KMS-11 (cell line): ENCODE results near the gene FAM117A.

ENCODE experiments used
- H2AFZ ChIP-seq: fragments of 200-600 bp; sonication (generic); 2 replicates; pipeline ENCODE4 v1.6.1; 2016; ENCODE audit warnings: antibody characterized with exemption, mixed run types, low read depth
- H3K27ac ChIP-seq: fragments of 200-600 bp; sonication (generic); 2 replicates; pipeline ENCODE4 v1.6.1; 2016; ENCODE audit warnings: mild to moderate bottlenecking, mixed run types
- H3K27me3 ChIP-seq: fragments of 200-600 bp; sonication (generic); 2 replicates; pipeline ENCODE4 v1.6.1; 2017; ENCODE audit warnings: mild to moderate bottlenecking, low read depth, mixed run types, moderate library complexity; ENCODE audit not compliant: insufficient read depth
- H3K36me3 ChIP-seq: fragments of 200-600 bp; sonication (generic); 2 replicates; pipeline ENCODE4 v1.6.1; 2017; ENCODE audit warnings: mild to moderate bottlenecking, mixed run types; ENCODE audit not compliant: insufficient read depth
- H3K4me1 ChIP-seq: fragments of 200-600 bp; sonication (generic); 2 replicates; pipeline ENCODE4 v1.6.1; 2016; ENCODE audit warnings: mild to moderate bottlenecking, low read depth, mixed run types; ENCODE audit not compliant: poor library complexity, severe bottlenecking
- H3K4me2 ChIP-seq: fragments of 200-600 bp; sonication (generic); 2 replicates; pipeline ENCODE4 v1.7.0; 2016; ENCODE audit warnings: mild to moderate bottlenecking, mixed run types
- H3K4me3 ChIP-seq: fragments of 200-600 bp; sonication (generic); IDR thresholded peaks from 2 replicates; pipeline ENCODE4 v1.6.1; 2017; ENCODE audit warnings: low read depth, low read length, mixed read lengths; ENCODE audit not compliant: insufficient read depth
- H3K79me2 ChIP-seq: fragments of 200-600 bp; sonication (generic); 2 replicates; pipeline ENCODE4 v1.6.1; 2016; ENCODE audit warnings: low read depth, mixed run types; ENCODE audit not compliant: insufficient read depth
- H3K9ac ChIP-seq: fragments of 200-600 bp; sonication (generic); 2 replicates; pipeline ENCODE4 v1.6.1; 2016; ENCODE audit warnings: mild to moderate bottlenecking, mixed run types
- H4K20me1 ChIP-seq: fragments of 200-600 bp; sonication (generic); 2 replicates; pipeline ENCODE4 v1.6.1; 2016; ENCODE audit warnings: mild to moderate bottlenecking, mixed run types; ENCODE audit not compliant: insufficient read depth
- CTCF ChIP-seq: fragments of 200-600 bp; sonication (generic); conservative IDR thresholded peaks from 2 replicates; pipeline ENCODE4 v1.6.1; 2017; ENCODE audit warnings: low read depth, mild to moderate bottlenecking, antibody characterized with exemption, low read length, moderate library complexity, mixed read lengths

FAM117A gene

GRCh38 chr17:49699966-49700575, 63.9 kb downstream of the FAM117A start:
- Histone ChIP-seq H3K9ac (no peak overlapping the region), H3K4me3 (no peak overlapping the region), H3K79me2 (no peaks in the 10 kb centered on the region), H4K20me1 (no peaks in the 10 kb centered on the region), H3K27me3 (no peaks in the 10 kb centered on the region), H3K4me1 (peaks cover 6% of the 10 kb centered on the region), H3K36me3 (no peaks in the 10 kb centered on the region; the same call in 1 of the 2 replicates), H3K4me2 (no peak overlapping the region), H2AFZ (no peak overlapping the region), H3K27ac (no peak overlapping the region)
- TF ChIP-seq CTCF, result no peak

GRCh38 chr17:49698005-49698404, 65.9 kb downstream of the FAM117A start:
- Histone ChIP-seq H3K79me2 (no peaks in the 10 kb centered on the region), H3K36me3 (no peaks in the 10 kb centered on the region; the same call in 1 of the 2 replicates), H3K4me3 (no peak overlapping the region), H3K4me2 (no peak overlapping the region), H3K27ac (no peak overlapping the region), H3K4me1 (peaks cover 6% of the 10 kb centered on the region), H2AFZ (no peak overlapping the region), H3K9ac (no peak overlapping the region), H4K20me1 (no peaks in the 10 kb centered on the region), H3K27me3 (no peaks in the 10 kb centered on the region)
- TF ChIP-seq CTCF, result no peak

- Histone ChIP-seq H3K4me3 (no peak overlapping the region), H2AFZ (no peak overlapping the region), H3K9ac (no peak overlapping the region), H4K20me1 (no peaks in the 10 kb centered on the region), H3K4me2 (no peak overlapping the region), H3K27me3 (no peaks in the 10 kb centered on the region; the same call in 1 of the 2 replicates), H3K27ac (no peak overlapping the region), H3K79me2 (no peaks in the 10 kb centered on the region), H3K36me3 (no peaks in the 10 kb centered on the region; the same call in 1 of the 2 replicates), H3K4me1 (peaks cover 6% of the 10 kb centered on the region)
- no peak for TF ChIP-seq CTCF
Observed at GRCh38 chr17:49696233-49696761, 67.6 kb downstream of the FAM117A start.

DNA sequence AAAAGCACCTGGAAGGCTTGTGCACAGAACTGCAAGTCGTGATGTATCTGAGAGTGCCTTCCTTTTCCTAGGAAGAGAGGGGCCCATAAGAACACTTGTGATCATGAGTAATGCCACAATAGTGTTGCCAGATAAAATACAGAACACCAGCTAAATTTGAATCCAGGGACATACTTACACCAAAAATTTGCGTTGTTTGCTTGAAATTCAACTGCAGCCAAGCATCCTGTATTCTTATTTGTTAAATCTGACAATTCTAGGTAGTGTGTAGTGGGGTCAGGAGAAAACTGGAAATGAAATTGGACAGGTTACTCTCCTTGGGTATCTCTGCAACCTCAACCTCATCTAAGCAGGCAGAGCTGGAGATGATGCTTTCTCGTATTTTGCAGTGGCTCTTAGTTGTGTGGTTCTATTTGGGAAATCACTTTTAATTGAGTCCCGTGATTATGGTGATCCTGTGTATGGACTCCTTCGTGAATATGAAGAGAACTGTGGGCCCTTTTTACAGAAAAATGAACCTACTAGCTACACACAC, 68.2 kb downstream of the FAM117A start:
- Histone ChIP-seq H3K27ac (no peak overlapping the region), H2AFZ (no peak overlapping the region), H3K9ac (no peak overlapping the region), H4K20me1 (no peaks in the 10 kb centered on the region), H3K79me2 (no peaks in the 10 kb centered on the region), H3K4me2 (no peak overlapping the region), H3K4me1 (peaks cover 6% of the 10 kb centered on the region), H3K36me3 (no peaks in the 10 kb centered on the region; the same call in 1 of the 2 replicates), H3K4me3 (no peak overlapping the region), H3K27me3 (no peaks in the 10 kb centered on the region; the same call in 1 of the 2 replicates)
- TF ChIP-seq CTCF, result peak; percentile 20
